Mesothelial cell of epicardium (in vitro differentiated cells): ENCODE measurements around the gene GALNT2. TPM values are rescaled to one million over a fixed set of nuclear protein-coding genes. Genes with fewer than 3 reads are reported as not detected.

Source experiments
- DNase-seq, 2 experiments: peaks; one replicate each; pipeline ENCODE4 v3.0.0; 2021; ENCODE audit warnings: low spot score in 2 of 2; ENCODE audit not compliant: unreplicated experiment in 2 of 2
- H3K27ac Mint-ChIP-seq: 2 replicates; pipeline ENCODE4 v1.8.0; 2021; ENCODE audit warnings: mixed read lengths
- H3K27me3 Mint-ChIP-seq: 2 replicates; pipeline ENCODE4 v1.8.0; 2021; ENCODE audit warnings: low read depth, mixed read lengths
- H3K36me3 Mint-ChIP-seq: 2 replicates; pipeline ENCODE4 v1.8.0; 2021; ENCODE audit warnings: mixed read lengths
- H3K4me1 Mint-ChIP-seq: 2 replicates; pipeline ENCODE4 v1.8.0; 2021; ENCODE audit warnings: mixed read lengths
- H3K4me3 Mint-ChIP-seq: 2 replicates; pipeline ENCODE4 v1.8.0; 2021; ENCODE audit warnings: mild to moderate bottlenecking, moderate library complexity, mixed read lengths
- H3K9me3 Mint-ChIP-seq: 2 replicates; pipeline ENCODE4 v1.8.0; 2021; ENCODE audit warnings: mixed read lengths
- total RNA-seq: library from RNA; stranded (reverse); gene quantifications from 3 replicates; pipeline ENCODE4 v1.2.1, GENCODE V29; 2021
- TF ChIP-seq, protein P1 (sequence below): fragments of 200-600 bp; sonication (generic); IDR thresholded peaks from one replicate; pipeline ENCODE4 v1.5.0; 2021; ENCODE audit warnings: antibody characterized with exemption; ENCODE audit not compliant: unreplicated experiment

GALNT2 gene
- total RNA-seq, 1 donor from 2014 or later: 48.3 TPM

GRCh38 chr1:230142608-230143210, 75.7 kb downstream of the GALNT2 start:
- H3K4me1 Mint-ChIP-seq: peaks cover 32% of the 10 kb centered on the region
- H3K9me3 Mint-ChIP-seq: no peaks in the 10 kb centered on the region
- H3K36me3 Mint-ChIP-seq: no peaks in the 10 kb centered on the region
- no peaks in the 10 kb centered on the region for H3K27me3 Mint-ChIP-seq
- TF ChIP-seq, protein P1, sequence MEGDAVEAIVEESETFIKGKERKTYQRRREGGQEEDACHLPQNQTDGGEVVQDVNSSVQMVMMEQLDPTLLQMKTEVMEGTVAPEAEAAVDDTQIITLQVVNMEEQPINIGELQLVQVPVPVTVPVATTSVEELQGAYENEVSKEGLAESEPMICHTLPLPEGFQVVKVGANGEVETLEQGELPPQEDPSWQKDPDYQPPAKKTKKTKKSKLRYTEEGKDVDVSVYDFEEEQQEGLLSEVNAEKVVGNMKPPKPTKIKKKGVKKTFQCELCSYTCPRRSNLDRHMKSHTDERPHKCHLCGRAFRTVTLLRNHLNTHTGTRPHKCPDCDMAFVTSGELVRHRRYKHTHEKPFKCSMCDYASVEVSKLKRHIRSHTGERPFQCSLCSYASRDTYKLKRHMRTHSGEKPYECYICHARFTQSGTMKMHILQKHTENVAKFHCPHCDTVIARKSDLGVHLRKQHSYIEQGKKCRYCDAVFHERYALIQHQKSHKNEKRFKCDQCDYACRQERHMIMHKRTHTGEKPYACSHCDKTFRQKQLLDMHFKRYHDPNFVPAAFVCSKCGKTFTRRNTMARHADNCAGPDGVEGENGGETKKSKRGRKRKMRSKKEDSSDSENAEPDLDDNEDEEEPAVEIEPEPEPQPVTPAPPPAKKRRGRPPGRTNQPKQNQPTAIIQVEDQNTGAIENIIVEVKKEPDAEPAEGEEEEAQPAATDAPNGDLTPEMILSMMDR: no peak
- DNase-seq: no peak
- no peak overlapping the region for H3K4me3 Mint-ChIP-seq
- no peak overlapping the region for H3K27ac Mint-ChIP-seq

- Mint-ChIP-seq H3K9me3 (no peaks in the 10 kb centered on the region), H3K36me3 (no peaks in the 10 kb centered on the region), H3K4me3 (no peak overlapping the region), H3K4me1 (peaks cover 28% of the 10 kb centered on the region), H3K27ac (no peak overlapping the region), H3K27me3 (no peaks in the 10 kb centered on the region)
- no peak for DNase-seq
- TF ChIP-seq, protein P1: no peak
Observed at GRCh38 chr1:230143534-230143933, 76.5 kb downstream of the GALNT2 start.

DNA sequence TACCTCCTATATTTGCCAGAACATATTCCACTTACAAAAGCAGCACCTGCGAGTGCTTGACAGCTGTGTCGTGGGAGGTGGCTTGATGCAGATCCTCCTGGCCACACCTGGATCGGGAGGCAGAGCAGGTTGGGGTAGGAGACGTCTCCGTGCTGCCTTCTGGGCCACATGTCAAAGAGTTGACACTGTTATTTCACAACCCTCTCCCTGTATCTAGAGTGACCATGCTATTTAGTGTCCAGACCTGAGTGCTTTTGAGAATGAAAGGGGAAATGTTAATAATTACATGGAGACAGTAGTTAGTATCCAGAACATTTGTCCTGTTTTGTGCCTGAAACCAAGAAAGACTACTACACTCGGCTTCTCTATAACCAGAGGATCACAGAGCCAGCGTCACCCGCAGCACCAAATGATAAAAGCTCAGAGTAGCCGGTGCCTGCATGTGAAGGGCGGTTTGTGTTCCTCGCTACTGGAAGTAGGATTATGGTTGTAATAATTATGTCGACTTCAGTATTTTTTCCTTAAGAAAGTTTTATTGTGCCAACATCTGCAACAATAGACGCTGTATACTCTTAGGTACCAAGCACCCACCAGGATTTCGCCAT, 77.1 kb downstream of the GALNT2 start:
- no peak for DNase-seq
- no peaks in the 10 kb centered on the region for H3K27me3 Mint-ChIP-seq
- TF ChIP-seq, protein P1: no peak
- H3K27ac Mint-ChIP-seq: no peak overlapping the region
- no peaks in the 10 kb centered on the region for H3K36me3 Mint-ChIP-seq
- no peak overlapping the region for H3K4me3 Mint-ChIP-seq
- H3K4me1 Mint-ChIP-seq: peaks cover 28% of the 10 kb centered on the region
- H3K9me3 Mint-ChIP-seq: no peaks in the 10 kb centered on the region

- TF ChIP-seq, protein P1: no peak
- Mint-ChIP-seq H3K4me3 (no peak overlapping the region), H3K27ac (no peak overlapping the region), H3K4me1 (peaks cover 28% of the 10 kb centered on the region), H3K9me3 (no peaks in the 10 kb centered on the region), H3K27me3 (no peaks in the 10 kb centered on the region), H3K36me3 (no peaks in the 10 kb centered on the region)
- DNase-seq: no peak
Observed at GRCh38 chr1:230144758-230145504, 77.9 kb downstream of the GALNT2 start.

GRCh38 chr1:230145505-230145899, 78.5 kb downstream of the GALNT2 start:
- H3K27me3 Mint-ChIP-seq: no peaks in the 10 kb centered on the region
- H3K9me3 Mint-ChIP-seq: no peaks in the 10 kb centered on the region
- no peaks in the 10 kb centered on the region for H3K36me3 Mint-ChIP-seq
- H3K4me1 Mint-ChIP-seq: peaks cover 29% of the 10 kb centered on the region
- DNase-seq: no peak
- H3K4me3 Mint-ChIP-seq: no peak overlapping the region
- no peak overlapping the region for H3K27ac Mint-ChIP-seq
- TF ChIP-seq, protein P1: no peak
